ENCODE data around the gene PCK1.

PCK1 gene

DNA sequence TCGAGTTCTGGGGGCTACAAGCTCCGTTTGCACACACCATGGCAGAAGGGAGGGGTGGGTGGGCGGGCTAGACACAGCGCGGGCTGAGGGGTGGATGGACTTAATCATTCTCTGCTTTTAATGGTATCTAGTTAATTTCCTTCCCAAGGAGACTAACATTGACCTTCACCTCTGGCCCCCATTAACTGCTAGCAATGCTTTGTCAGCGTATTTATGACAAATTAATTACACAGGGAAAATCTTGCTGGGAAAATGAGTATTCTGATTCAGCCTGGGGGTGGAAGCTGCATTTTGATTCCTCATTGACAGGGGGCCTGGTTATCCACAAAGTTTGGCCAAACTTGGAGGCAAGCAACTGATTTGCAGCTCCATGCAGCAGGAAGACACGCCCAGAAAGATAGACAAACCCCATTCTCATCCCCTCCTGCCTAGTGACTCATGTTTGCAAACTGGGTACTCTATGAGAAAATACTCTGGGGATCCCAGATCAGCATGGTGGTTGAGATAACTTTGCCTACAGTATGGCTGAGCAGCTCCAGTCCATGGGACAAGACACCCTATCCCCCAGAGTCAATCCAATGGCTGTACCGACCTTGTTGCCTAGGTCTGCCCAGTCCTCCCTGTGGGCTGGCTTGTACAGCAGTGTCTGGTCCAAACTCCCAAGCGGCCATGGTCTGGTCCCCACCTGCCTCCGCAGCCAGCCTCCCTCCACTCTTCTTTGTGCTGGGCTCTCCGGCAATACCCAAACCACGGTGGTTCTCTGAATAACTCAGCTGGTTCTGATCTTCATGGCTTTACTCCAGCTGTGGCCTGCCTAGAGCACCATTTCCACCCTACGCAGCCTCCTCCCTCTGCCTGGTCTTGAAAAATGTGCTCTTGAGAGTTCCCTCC, 39.7 kb downstream of the PCK1 start:
- no peak for DNase-seq (ENCODE audit: low read depth in 2 of 2, low spot score in 1 of 2)

DNA sequence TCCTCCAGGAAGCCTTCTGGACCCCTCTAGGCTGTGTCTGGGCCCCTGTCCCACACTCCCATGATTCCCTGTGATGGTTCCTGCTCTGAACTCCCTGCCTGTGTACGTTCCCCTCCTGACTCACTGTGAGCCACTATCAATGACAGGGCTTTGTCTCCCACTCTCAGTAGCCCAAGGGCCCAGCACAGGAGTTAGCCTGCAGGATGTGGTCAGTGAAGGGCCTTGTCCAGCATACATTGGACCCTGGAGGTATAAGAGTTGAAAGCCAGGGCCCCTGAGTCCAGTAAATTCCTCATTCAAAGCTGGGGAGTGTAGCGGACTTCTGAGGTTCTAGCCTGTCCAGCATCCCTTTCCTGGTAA, 40.3 kb downstream of the PCK1 start:
- no peak for DNase-seq (ENCODE audit: low read depth in 2 of 2, low spot score in 1 of 2)

- no peak for DNase-seq (ENCODE audit: low read depth in 2 of 2, low spot score in 1 of 2)
Measured at GRCh38 chr20:57601737-57602136, 40.8 kb downstream of the PCK1 start.

GRCh38 chr20:57603120-57603519, 42.2 kb downstream of the PCK1 start:
- DNase-seq (ENCODE audit: low read depth in 2 of 2, low spot score in 1 of 2): no peak

- DNase-seq (ENCODE audit: low read depth in 2 of 2, low spot score in 1 of 2): peak in 1 of 2 donors; percentile 8
Measured at GRCh38 chr20:57605045-57605444, 44.1 kb downstream of the PCK1 start.

DNA sequence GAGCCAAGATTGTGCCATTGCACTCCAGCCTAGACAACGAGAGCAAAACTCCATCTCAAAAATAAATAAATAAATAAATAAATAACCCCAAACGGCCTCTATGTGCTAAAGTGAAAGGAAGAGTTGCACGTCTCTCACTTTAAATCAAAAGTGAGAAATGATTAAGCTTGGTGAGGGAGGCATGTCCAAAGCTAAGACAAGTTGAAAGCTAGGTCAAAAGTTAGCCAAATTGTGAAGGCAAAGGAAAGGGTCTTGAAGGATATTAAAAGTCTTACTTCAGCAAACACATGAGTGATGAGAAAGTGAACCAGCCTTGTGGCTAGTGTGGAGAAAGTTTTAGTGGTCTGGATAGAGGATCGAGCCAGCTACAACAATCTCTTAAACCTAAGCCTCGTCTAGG, 45.0 kb downstream of the PCK1 start:
- DNase-seq (ENCODE audit: low read depth in 2 of 2, low spot score in 1 of 2): no peak

DNA sequence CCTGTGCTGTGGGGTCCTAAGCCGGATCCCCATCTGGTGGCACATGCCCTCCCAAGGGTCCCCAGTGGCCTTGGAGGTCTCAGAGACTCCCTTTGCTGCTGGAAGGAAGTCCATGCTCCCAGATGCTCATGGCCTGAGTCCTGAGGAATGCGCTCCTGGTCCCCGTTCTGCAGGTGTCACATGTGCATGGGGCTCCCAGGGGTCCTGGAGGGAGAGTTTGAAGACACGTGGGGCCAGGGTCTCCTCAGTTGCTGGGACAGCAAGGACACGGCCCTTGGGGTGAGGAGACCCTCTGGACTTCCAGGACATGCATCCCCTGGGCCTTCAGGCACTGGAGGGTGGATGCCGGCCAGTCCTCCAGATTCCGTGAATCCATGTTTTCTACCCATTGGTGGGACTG, 47.6 kb downstream of the PCK1 start:
- no peak for DNase-seq (ENCODE audit: low read depth in 2 of 2, low spot score in 1 of 2)

DNA sequence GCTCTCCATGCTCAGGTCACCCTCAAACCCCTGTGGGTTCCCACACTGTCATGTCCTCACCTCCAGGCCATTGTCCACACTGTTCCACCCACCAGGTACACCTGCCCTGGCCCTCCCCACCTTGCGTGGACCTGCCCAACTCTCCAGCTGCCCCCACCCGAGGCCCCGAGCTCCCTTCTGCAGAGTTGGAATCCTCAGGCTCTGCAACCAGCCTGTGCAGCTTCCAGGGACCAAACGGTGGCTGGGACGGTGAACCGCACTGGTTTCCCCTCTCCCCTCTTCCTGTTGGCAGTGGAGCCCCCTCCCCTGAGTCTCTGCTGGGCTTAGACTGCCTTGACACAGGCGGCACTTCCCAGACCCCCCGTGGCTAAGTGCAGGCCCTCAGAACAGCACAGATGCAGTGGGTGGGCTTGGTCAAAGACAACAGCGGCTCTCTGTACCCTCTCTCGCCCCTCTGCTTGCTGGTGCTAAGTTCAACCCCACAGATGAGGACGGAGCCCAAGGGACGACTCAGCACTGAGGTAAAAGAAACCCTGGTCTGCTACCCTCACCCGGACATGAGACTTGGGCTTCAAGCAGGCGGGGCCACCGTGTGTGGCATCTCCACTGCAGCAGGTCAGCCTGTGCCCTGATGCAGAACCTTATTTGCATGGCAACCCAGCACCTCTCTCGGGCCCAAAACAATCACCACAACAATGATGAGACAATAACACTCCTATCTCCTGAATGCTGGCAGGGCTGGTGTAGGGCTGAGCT, 48.4 kb downstream of the PCK1 start:
- no peak for DNase-seq (ENCODE audit: low read depth in 2 of 2, low spot score in 1 of 2)

DNA sequence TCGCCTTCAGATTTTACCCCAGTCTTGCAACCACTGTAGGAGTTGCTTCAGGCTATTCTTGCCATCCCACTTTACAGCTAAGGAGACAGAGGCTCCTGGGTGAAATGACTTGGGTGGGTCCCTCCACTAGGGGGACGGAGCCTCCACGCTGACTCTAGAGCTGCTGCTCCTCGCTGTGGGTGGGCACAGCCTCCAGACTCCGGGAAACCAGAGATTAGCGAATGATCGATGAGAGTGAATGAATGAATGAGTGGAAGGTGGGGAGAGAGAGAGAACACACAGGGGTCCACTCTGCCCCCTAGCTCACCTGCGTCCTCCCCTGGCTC, 48.9 kb downstream of the PCK1 start:
- DNase-seq (ENCODE audit: low read depth in 2 of 2, low spot score in 1 of 2): no peak

DNA sequence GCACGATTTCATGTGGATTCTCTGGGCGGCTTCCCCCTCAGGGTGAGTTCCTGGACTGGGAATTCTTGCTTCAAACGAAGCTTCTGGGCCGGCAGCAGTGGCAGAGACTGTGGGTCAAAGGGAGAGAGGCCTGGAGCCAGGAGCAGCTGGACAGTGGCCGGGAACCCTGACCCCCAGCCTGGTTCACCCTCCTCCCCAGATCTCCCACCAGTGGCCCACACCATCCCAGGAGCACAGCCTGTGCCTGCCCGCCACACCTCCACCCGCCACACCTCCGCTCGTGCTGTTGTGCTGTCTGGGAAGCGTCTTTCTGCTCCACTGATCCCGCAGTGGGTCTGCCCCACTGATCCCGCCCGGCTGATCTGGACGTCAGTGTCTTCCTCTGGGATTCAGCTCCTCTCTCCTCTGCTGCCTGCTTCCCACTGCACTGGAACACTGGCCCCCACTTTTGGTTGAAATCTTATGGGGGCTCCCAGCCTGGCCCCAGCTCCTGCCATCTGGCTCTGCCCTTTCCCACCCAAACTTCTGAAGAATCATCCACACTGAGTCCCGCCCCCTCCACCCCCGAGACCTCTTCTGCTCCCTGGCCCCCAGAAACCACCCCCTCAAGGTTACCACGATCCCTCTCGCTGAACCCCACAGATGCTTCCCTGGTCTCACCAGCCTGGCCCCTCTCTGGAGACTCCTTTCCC, 49.5 kb downstream of the PCK1 start:
- no peak for DNase-seq (ENCODE audit: low read depth in 2 of 2, low spot score in 1 of 2)

DNA sequence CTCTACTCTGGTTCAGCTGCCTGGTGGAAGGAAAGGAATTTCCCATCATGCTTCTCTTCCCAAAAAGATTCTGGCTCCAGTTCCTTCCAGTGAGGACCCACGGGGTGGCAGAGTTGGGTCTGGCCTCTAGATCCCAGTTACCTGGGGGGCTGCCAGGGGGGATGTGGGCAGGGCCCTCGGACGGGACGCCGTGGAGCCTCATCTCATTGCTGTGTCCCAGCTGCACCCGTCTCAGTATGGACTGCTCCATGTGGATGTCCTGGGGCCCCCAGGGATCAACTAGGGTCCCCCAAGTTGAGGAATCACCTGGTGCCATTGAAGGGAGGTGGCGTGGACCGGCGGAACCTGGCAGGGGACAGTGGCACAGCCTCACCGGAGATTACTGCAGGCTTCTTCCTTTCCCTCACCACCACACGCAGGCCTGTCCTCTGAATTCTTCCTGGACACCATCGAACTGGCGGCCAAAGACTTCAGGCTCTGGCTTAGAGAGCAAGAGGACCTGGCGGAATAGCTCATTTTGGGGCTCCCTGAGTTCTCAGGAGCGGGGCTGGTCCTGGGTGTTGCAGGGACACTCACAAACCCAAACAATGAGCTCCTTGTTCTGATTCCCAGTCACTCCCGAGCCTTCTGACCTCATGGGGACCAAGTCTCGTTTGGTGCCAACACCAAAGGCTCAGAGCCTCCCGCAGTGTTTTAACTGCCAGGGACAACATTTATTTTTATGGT, 50.8 kb downstream of the PCK1 start:
- DNase-seq (ENCODE audit: low read depth in 2 of 2, low spot score in 1 of 2): no peak

- no peak for DNase-seq (ENCODE audit: low read depth in 2 of 2, low spot score in 1 of 2)
Measured at GRCh38 chr20:57612436-57612835, 51.5 kb downstream of the PCK1 start.

GRCh38 chr20:57612916-57613315, 52.0 kb downstream of the PCK1 start:
- DNase-seq (ENCODE audit: low read depth in 2 of 2, low spot score in 1 of 2): no peak

- DNase-seq (ENCODE audit: low read depth in 2 of 2, low spot score in 1 of 2): no peak
Measured at GRCh38 chr20:57613481-57613921, 52.6 kb downstream of the PCK1 start.

GRCh38 chr20:57614490-57615444, 53.9 kb downstream of the PCK1 start:
- no peak for DNase-seq (ENCODE audit: low read depth in 2 of 2, low spot score in 1 of 2)

- DNase-seq (ENCODE audit: low read depth in 2 of 2, low spot score in 1 of 2): no peak
Measured at GRCh38 chr20:57615445-57615811, 54.5 kb downstream of the PCK1 start.

DNA sequence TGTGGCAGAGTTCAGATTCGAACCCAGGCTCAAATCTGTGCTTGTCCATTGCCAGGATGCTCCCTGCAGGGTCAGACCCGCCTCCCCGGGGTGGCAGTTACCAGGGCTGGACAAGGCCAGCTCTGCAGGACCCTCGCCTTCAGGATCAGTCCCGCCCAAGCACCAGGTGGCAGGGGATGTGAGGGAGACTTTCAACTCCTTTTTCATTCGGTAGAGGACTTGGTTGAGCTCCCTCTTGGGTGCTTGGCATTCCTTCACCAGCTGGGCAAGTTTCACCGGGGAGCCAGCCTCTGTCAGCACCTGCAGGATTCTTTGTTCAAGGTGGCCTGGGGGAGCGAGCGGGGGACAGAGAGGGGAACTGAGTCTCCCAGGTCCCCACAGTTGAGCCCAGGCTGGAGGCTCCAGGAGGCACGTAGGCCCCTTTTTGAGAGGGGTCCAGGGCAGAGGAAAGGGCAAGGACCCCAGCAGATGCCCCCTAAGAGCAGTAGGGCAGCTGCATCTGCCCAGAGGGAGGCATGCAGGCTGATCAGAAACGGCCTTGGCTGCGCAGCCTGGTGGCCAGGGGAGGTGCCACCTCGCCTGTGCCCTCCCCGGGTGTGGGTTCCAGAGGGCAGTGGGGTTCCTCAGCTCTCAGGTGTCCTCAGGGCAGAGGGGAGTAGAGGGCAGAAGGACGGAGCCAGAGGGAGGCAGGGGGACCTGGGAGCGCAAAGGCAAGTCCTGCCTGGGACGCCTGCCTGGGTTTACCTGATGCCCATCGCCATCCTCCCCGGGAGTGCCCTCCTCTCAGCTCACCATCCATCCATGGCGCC, 55.4 kb downstream of the PCK1 start:
- DNase-seq (ENCODE audit: low read depth in 2 of 2, low spot score in 1 of 2): no peak

DNA sequence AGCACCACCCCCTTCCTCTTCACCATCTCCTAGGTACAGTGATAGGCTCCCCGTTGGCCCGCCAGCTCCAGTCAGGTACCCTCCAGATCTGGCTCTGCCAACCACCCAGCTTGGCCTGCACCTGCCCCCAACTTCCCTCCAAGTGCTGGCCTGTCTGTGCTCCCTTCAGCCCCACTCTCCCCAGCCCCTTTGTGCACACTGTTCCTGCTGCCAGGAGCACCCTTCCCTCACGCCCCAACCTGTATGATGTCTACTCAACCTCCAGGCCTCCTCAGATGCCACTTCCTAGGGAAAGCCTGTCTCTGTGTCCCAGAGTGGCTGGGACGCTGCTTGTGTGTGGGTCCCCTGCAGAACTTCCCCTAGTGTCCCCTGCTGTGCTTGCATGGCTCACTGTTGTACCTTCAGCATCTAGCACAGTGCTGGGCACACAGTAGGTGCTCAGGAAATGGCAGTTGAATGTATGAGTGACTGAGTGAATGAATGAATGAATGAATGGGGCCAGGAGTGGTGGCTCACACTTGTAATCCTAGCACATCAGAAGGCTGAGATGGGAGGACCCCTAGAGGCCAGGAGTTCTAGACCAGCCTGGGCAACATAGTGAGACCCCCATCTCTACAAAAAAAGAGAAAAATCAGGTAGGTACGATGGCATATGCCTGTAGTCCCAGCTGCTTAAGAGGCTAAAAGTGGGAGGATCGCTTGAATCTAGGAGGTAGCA, 56.3 kb downstream of the PCK1 start:
- no peak for DNase-seq (ENCODE audit: low read depth in 2 of 2, low spot score in 1 of 2)

Data from stimulated activated CD8-positive, alpha-beta memory T cell treated with anti-CD3 and anti-CD28 coated beads, Interleukin-4, amount 100 ng/mL, for 4 hours (primary cell).